GM18517 (cell line): ENCODE results near the gene CUL4A.
A peak's percentile ranks its signal among the peaks of the same experiment; 100 is the strongest.

ENCODE experiments used
- ATAC-seq: cut with Tn5 transposase; IDR thresholded peaks from one replicate; pipeline ENCODE4 v1.9.1; 2021; ENCODE audit warnings: mild to moderate bottlenecking, moderate library complexity; ENCODE audit not compliant: unreplicated experiment

CUL4A gene

DNA sequence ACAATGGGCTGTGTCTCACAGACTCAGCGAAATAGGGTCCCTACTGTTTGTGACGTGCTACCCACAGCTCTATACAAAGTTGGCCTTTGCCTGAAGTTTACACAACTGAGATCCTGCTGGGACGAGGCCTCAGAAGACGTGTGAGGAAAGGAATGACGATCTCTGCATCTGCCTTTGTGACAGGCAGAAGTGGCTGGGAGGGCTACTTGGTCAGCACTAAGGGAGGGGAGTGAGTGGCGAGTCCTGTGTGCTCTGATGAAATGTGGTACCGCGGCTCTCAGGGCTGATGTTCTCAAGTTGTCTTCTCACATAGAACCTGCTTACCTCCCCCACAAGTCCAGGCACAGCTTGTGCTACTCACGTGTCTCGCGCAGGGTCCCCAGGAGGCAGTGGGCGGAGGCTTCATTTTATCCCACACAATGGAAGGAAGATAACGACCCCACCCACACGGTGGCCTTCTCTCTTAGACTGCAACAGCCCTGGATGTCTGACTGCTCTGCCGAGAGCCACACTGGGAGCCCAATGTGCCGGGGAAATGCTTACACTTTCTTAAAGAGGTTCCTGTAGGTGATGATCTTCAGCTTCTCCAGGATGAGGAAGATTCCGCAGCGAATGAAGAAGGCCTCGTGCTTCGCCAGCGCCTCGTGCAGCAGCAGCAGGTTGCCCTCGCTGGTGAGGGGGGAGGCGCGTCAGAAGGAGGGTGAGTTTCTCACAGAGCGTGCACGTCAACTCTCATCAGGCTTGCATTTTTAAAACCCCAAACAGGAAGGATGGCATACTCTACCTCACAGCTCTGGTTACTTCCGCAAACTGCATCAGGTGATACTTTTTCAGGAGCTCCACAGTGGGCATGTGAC lies 29.8 kb upstream of the CUL4A start:
- no peak for ATAC-seq

DNA sequence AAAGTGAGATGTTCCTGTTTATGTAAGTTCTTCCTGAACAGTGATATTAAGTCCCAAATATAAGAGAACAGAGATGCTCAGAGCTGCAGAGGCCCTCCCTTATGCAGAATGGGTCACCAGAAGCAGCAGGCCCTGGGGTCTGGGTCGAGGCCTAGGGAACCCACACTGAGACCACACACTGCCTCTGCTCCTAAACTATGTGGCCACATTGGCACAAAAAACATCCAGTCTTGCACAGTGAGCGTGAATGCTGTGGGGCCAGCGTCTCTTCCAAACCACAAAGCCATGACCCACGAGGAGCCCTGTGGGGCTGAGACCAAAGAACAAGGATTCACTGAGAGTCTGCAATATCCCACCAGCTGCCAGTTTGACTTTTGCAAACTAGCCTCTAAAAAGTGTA lies 27.4 kb upstream of the CUL4A start:
- no peak for ATAC-seq

DNA sequence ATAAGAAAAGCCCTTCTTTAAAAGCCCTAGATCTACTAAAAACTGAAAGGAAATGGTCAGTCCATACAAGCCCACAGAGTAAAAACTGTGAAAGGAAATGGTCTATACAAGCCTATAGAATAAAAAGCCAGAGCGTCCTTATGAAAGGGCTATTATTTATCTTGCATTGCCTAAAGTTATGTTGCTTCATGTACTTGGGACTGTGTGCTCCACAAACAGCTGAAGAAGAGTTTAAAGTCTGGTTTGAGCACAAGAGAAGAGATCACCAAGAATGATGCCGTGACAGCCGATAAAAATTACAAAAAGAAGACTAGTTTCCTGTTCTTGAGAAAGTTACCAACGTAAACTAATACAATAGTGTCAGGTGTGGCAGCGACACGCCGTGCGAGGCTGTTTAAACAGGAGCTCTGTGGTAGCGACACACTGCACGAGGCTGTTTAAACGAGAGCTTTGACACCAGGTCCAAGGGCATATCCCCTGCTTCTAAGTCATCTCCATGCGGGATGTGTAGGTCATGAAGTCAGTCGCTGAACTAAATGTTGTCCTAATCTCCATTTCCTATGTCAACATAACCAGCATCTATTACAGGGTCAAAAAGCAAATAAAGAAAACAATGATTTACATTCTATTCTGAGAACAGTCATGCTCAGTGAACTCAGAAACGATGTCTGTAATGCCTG lies 25.8 kb upstream of the CUL4A start:
- ATAC-seq = no peak

DNA sequence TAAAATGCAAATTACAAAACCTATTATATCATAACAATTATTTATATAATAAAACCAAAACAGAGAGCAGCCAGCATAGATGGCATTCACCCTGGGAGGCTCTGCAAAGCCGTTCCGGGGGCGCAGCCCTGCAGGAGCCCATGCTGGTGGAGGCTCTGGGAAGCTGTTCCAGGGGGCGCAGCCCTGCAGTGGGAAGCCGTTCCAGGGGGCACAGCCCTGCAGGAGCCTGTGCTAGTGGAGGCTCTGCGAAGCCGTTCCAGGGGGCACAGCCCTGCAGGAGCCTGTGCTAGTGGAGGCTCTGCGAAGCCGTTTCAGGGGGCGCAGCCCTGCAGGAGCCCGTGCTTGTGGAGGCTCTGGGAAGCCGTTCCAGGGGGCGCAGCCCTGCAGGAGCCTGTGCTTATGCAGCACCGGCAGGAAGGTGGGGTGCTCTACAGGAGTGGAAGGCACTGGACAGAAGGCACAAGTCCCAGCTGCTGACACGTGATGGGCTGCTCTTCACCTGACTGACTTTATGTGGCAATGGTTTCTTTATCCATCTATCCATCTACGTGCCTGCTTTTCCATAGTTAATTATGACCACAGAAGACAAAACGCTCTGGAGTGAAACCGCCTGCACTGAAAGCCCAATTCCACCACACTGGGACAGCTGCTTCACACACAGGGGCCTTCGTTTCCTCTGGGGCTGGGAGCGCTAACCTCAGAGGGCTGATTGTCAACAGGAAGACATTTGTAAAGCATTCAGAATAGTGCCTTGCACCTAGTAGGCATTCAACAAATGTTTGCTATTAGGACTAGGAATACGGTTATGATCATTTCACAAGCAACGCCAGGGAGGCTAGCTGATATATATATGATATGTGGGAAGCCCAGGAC lies 24.6 kb upstream of the CUL4A start:
- no peak for ATAC-seq

DNA sequence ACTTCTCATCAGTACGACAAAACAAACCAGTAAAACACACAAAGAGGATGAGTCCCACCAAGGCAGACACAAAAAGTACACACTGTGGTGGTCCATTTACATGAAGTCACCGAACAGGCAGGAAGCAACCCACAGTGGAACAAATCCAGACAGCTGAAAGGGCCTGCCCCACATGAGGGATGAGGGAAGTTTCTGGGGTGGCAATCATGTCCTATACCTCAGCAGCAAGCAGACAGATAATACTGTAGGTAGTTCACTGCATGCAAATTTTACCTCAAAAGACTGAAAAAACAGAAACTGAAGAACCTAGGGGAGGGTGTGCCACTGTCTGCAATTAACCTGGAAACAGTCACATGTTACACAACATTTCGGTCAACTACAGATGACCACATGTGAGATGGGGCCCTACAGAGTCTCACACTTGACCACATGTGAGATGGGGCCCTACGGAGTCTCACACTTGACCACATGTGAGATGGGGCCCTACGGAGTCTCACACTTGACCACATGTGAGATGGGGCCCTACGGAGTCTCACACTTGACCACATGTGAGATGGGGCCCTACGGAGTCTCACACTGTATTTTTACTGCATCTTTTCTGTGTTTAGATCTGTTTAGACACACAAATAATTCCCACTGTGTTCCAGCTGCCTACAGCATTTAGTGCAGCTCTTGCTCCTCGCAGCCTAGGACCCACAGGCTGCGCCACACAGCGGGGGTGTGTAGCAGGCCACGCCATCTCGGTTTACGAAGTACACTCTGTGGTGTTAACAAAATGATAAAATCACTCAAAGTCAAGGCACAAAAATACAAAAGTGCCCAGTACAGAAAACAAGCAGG lies 23.1 kb upstream of the CUL4A start:
- ATAC-seq = peak; percentile 91

DNA sequence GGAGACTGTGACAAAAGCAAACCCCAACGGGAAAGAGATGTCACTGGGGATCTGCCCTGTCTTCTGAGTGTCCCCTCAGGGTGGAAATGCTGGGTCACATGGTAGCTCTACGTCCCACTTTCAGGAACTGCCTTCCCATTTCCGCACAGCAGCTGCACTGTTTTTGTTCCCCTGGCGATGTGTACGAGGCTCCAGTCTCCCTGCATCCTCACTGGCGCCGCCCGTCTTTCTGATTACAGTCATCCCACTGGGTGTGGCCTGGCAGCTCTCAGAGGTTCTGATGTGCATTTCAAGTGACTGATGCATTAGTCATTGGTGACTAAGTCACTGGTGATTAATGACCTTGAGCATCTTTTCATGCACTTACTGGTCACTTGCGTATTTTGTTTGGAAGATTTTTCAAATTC lies 22.1 kb upstream of the CUL4A start:
- ATAC-seq = no peak

DNA sequence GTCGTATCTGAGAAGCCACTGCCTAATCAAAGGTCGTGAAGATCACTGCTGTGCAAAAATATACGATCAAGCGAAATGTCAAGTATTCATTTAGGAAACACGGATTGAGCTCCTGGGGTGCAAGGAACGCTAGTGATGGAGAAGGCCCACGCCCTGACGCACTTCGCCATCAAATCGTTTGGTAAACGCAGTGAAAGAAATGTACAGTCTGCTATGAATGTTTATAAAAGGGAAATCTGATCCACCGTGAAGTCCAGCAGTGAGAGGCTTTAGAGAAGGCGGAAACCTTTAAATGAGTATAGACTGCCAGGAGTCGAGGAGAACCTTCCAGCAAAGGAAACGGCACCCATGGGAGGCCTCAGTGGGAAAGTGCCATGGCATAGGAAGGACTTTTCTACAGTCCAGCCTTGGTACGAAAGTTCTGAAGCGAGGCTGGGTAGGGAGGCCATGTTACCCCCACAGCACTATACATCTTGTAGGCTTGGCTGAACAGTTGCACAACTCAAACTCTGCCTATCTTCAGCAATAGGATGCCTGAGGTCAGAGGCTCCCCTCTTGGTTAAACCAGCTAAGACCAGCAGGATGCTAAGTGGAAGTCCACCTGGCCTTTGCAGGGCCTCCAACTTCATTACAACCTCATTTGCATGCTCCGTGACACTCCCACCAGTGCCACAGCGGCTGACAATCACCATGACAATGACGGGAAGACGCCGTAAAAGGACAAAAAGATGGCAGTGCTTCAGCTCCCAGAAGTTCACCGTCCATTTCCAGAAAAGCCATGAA lies 21.3 kb upstream of the CUL4A start:
- no peak for ATAC-seq

DNA sequence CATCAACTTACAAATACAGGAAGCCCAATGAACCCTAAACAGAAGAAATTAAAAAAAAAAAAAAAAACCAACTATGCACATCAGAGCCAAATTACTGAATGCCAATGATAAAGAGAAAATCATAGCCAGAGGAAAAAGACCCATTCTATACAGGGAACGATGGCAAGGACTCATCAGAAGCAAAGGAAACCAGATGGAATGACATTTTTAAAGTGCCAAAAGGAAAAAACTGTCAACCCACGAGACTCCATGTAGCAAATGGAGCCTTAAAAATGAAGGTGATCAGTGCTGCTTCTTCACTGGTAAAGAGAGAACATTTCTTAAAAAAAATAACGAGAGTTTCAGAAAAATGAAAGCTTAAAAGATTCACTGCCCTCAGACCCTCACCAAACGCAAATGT lies 19.2 kb upstream of the CUL4A start:
- no peak for ATAC-seq

DNA sequence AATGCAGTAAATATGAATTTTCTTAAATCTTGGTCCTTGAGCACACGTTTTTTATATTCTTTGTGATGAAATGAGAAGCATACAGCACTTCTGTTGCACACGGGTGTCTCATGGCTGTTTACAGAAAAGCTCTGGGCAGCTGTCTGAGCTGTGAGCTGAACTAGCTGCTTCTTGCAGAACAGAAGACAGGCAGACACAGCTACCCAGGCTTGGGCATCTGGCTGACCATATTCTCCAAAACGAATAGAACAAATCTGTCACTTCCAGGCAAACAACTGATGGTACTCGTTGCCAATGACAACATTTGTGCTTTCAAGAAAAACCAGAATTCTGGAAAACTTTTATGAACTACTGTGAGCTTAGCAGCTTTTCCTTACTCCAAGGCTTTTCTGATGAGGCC lies 17.1 kb upstream of the CUL4A start:
- no peak for ATAC-seq

DNA sequence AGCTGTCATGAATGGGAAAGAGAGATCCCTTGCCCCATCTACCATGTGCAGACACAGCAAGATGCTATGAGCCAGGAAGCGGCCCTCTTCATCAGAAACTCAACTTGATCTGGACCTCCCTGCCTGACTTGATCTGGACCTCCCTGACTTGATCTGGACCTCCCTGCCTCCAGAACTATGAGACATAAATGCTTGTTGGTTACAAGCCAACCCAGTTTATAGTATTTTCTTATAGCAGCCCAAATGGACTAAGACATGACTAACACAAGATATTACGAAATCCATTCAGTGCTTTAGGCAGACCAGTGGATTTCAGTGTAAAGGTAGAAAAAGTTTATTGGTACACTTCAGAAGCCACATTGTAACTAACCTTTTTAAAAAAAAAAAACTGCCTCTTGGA lies 16.5 kb upstream of the CUL4A start:
- ATAC-seq = no peak

DNA sequence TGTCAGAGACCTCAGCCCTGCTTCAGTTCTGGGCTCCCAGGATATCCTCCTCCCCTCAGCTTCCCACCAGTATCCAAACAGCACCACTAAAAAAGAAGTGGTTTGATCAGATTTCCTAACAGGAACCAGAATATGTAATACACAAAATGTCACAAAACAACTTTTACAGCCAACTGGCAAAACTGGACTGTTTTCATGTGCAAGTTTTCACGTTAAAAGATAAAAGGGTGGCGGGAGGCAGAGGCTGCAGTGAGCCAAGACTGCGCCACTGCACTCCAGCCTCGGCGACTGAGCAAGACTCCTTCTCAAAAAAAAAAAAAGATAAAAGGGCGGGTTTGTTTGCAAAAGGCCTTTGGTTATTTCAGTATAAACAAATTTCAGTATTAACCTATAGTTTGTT lies 14.1 kb upstream of the CUL4A start:
- ATAC-seq = no peak

DNA sequence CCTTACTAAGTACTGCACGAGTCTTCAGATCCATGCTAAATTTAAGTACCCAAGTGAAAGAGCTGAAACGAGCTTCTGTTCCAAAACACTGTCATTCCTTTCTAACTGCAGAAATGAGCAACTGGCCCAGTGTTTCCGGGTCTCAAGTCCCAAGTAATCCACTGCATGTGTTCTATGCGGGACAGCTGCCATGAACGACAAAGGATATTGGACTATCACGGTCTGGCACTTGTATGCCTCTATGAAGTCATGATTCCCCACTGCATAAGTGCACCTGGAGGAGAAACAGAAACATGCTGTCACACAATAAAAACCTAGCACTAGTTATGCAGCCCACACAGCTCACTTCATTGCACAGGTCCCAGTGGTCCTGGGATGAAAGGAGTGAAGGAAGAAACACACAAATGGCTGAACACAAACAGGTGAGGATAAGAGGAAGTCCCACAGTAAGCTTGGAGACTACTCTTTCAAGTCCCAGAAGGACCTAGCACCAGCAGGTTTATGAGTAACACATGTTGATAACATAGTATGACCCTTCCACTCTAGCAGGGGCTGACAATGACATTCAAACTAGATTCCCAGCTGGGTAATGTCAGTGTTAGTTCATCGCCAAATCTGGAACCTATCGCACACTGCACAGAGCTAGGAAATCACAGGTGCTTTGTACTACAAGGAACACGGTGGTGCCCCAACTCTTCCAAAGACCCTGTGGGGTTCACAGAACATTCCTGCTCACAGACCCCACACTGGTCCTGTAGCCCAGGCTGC lies 12.3 kb upstream of the CUL4A start:
- no peak for ATAC-seq

DNA sequence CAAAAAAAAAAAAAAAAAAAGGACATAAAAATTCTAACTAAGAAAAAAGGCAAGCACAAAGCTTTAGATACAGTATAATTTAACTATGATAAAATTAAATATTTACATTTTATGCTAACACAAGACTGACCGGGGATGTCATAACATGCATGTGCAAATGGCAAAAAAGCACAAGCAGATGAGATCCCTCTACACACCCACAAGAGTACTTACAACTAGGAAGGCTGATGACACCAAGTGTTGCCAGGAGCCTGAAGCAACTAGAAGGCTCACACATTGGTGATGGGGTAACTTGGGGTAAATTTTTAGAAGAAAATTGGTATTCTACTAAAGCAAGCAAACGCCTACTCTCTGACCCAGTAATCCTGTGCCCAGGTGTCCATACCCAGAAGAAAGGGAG lies 7.6 kb upstream of the CUL4A start:
- no peak for ATAC-seq

DNA sequence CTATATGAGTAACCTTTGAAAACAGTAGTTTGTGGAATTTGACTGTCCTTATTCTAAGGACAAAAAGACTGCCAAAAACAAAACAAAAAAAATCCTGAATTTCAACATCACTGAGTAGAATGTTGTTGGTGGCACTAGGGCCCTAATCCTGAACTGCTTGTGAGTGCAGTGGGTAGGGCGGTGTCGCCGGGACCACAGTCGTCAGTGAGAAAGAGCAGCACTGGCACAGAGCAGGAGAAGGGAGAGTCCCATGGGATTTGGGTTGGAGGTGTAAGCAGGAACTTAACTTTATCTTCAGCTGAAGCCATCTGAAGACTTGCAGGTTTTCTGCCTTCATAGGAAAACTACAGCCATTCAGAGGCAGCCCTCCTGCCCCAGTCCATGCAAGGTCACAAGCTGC lies 6.5 kb upstream of the CUL4A start:
- no peak for ATAC-seq

DNA sequence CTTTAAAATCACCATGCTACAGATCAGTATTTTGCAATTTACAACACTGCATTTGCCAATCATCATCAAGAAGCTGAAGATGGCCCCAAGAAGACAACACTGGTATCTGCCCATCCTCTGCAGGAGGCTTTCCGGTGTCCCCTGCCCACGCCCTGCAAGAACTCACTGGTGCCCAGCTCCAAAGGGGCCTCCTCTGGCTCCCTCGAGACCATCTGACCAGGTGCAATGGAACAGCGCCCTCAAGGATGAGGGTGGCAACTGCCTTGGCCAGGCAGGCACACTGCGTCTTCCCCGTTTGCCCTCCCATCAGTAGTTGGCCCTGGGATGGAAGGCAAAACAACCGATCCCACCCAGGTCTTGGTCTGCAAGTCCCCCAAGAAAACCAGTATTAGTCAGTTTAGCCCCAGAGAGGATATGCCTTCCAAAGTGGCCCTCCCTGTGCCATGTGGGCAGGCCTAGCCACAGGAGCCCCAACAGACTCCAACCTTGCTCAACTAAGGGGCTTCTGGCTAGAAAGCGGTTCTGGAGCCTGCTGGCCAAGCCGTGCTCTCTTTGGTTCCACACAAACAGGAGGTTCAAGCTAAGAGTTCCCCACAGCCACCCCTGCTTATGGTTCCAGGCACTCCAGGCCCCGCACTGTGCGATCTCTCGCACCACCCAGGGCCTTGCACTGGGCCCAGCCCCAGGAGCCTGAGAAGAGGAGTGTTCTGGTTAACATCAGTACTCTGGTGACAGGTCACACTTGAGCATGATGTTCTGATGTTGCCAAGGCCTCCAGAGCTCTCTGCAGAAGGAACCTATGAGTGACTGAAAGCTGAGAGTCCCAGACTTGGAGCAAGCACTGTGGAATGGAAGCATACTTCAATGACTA lies 5.7 kb upstream of the CUL4A start:
- no peak for ATAC-seq

DNA sequence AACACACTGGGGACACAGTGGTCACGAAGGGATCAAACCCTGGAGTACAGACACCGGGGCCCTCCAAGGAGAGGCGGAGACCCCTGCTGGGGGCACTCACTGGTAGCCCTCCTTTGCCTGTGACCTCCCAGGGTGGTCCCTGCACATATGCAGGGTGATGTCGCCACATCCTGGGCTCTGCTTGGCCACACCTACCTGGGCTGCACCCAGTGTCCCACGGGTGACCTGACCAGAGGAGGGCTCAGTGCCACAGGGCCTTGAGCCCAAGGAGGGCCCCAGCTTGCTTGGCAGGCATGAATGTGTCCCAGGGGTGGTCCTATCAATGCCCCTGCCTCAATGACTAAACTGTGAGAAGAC lies 5.1 kb upstream of the CUL4A start:
- no peak for ATAC-seq

DNA sequence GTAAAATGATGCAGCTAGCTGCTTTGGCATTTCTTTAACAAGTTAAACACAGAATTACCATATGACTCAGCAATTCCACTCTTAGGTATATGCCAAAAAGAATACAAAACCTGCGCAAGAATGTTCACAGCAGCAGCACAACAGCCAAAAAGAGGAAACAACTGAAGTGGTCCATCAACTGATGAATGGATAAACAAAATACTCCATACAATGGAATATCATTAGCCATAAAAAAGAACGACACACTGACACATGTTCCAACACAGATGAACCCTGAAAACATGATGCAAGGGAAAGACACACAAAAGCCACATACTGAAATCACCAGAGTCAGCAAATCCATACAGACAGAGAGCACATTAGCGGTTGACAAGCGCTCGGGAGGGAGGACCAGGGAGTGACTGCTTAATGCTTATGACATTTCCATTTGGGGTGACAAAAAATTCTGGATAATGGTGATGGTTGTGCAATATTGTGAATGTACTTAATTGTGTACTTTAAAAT lies 3.9 kb upstream of the CUL4A start:
- ATAC-seq = no peak

DNA sequence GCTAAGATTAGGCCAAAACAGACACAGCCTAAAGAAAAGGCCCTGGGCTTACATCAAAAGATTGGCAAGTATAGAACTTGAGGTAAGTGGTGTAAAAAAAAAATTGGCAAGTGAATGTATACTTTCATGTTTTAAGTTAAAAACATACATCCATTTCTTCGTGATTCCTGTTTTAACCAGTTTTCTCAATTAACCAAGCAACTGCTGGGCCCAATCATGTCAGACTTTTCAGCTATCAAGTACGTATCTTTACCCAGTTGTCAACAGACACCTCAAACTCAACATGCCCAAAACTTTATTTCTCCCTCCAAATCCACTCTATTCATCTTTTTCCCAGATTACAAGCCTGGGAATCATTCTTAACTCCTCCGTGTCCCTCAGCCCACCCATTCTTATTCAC lies 2.0 kb upstream of the CUL4A start:
- no peak for ATAC-seq
